T-helper 2 cell treated with Interferon-gamma antibody and Interleukin-4, amounts not matched to agents 100 ng/mL and 5 ng/mL, for 36 hours (primary cell): ENCODE results near the gene STH. TPM values are rescaled to one million over a fixed set of nuclear protein-coding genes. Genes with fewer than 3 reads are reported as not detected.

ENCODE experiments used
- intact Hi-C: fragments of 100-400 bp; cut with micrococcal nuclease; formaldehyde crosslinking; loops from one replicate; pipeline ENCODE4 v1.15.1; 2023
- total RNA-seq: library from RNA; stranded (reverse); gene quantifications from 2 replicates; pipeline ENCODE4 v1.2.3, GENCODE V29; 2022

The STH gene
- total RNA-seq, 1 donor from 2014 or later: not detected

DNA sequence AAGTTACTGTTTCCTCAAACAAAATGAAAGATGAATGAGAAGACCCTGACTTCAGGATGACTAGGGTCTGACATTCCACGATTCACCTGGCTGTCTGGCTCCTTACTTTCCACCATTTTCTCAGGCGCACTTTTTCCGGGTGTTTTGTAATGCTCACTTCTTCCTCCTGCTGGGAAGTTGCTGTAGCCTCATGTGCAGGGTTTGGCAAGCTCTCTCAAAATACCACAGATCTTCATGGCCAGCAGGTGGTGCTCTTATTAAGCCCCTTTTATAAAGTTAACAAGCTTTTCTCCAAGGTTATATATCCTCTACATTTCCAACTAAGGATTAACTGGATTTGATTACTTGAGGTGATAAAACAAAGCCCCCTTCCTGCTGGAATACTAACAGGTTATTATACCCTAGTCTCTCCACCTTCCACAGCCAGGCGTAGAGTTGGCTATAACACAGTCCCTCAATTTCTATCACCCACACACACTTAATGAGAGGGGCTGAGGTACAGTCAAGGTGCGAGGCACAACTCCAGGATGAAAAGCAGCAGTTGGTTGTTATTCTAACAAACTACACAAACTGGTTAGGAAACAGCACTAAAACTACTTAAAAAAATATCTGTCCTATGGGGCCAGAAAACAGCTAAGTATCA lies 45.4 kb downstream of the STH start:
- intact Hi-C loops: loop anchor here (1.0 kb wide), 1 partner anchor 169 kb away; no protein-coding TSS in a partner anchor

DNA sequence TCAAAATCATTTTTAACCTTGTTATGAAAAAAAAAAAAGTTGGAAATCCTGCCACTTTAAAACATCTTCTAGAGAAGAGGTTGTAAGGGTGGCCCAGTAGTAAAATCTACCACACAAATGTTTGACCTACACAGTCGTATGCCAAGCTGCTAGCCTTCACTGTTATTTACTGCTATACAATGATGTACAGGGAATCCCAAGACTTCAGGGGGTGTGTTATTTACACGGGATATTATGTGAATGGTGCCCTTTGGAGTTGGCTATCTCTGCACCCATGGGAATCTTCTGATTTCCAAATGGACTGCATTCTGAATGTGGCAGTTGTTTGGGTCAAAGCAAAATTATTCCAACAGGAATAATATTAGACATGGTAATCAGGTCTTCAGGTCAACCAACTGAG lies 45.9 kb downstream of the STH start:
- intact Hi-C loops: loop anchor here (1.0 to 5.0 kb wide), 2 partner anchors 147 to 168 kb away; partner anchors contain the start of gene KANSL1

GRCh38 chr17:46045639-46046038 lies 46.6 kb downstream of the STH start:
- intact Hi-C loops: loop anchor here (5.0 kb wide), 1 partner anchor 147 kb away; the partner anchor contains the start of gene KANSL1

GRCh38 chr17:46046957-46047356 lies 47.9 kb downstream of the STH start:
- intact Hi-C loops: loop anchor here (5.0 kb wide), 1 partner anchor 145 kb away; the partner anchor contains the start of gene KANSL1

- intact Hi-C loops: loop anchor here (5.0 kb wide), 1 partner anchor 145 kb away; the partner anchor contains the start of gene KANSL1
Observed at GRCh38 chr17:46047398-46047797, 48.3 kb downstream of the STH start.

GRCh38 chr17:46047856-46048255 lies 48.8 kb downstream of the STH start:
- intact Hi-C loops: loop anchor here (5.0 kb wide), 1 partner anchor 144 kb away; the partner anchor contains the start of gene KANSL1

Other genes starting within 250 kb of the STH start
- not detected in 2 replicates for gene CRHR1, start 214.9 kb upstream of the STH start, total RNA-seq
- gene SPPL2C, start 154.4 kb upstream of the STH start, total RNA-seq: not detected in 2 replicates
- 0.20 and 0.30 TPM in 2 replicates for gene MAPT, start 104.7 kb upstream of the STH start, total RNA-seq
- gene KANSL1, start 194.2 kb downstream of the STH start, total RNA-seq: 113 and 115 TPM in 2 replicates